ENCODE data around the gene NFYB.
"Not testable (repeated sequence)": the region's sequence is repeated elsewhere in the genome, so short reads cannot be mapped to it uniquely, and the experiment has no call there.

NFYB gene

DNA sequence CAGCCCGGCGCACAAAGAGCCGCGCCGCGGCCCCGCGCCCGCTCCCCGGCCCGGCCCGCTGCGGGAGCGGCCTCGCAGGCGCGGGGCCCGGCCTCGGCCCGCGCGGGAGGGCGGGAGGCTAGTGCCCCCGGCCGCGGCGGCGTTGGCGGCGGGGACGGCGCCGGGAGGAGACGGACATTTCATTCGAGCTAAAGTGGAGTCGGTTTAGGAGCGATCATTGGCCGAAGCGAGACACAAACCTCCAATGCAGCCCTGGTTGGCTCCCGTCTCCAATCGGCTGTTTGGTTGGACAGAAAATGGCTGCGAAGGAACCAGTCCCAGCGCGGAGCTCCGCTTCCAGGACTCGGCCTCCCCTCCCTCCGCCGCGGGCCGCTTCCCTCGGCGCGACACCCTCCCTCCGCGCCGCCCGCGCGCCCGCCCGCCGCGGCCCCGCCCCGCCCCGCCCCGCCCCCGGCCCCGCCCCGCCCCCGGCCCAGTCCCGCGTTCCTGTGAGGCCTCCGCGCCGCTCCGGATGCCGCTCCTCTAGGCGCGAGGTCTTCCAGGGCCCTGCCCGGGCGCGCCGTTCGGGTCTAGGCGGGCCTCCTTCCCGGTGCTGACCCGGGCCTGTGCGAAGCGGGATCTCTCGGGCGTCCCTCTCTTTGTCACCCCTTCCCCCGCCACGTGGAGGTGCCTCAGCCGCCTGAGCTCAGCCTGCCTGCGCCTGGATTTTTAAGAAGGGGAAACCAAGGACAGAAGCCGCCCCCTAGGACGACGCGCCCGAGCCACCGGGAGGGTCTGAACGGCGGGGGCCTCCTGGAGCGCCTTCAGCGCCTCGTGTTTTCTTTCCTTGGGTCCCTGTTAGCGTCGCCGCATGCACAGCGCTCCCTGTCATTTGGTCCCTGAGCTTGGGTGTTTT lies at the start of gene NFYB:
Gene NFYB, minus strand, starts transcription at position 309 of the 895 bp plus-strand sequence. CDS start 2,757 bp downstream, outside the sequence.
- DNase-seq (ENCODE audit: low read depth, low spot score): peak; percentile 86

DNA sequence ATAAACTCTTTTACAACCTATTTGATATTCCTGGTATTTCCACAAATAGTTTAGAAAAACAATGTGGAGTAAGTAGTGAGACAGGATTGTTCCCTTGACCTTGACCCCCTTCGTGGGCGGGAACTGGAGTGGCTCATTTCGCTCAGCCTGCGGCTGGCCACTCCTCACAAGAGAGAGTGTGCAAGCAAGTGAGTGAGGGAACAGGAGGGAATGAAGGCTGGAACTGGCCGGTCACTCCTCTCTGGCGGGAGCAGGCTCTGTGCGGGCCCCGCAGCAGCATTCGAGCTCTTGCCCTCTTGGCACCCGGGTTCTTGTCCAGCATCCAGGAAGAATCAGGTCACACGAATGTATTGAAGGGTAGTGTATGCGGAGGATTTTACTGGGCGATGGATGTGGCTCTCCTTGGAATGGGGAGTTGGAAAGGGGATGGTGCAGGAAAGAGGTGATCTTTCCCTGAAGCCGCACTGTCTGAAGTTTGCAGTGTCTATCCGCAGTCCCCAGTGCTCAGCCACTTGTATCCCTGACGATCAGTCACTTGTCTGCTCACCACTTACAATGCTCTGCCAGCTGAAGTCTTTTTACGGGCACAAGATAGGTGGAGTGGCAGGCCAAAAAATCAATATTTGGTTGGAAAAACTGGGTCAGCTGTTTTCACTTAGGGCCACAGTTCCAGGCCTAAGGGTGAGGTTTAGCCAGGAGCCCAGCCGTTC lies 49.6 kb upstream of the NFYB start:
- no peak for DNase-seq (ENCODE audit: low read depth, low spot score)

GRCh38 chr12:104183443-104183842 lies 45.4 kb upstream of the NFYB start:
- DNase-seq (ENCODE audit: low read depth, low spot score): no peak

- no peak for DNase-seq (ENCODE audit: low read depth, low spot score)
These were observed 44.8 kb upstream of the NFYB start for GRCh38 chr12:104182621-104183378.

DNA sequence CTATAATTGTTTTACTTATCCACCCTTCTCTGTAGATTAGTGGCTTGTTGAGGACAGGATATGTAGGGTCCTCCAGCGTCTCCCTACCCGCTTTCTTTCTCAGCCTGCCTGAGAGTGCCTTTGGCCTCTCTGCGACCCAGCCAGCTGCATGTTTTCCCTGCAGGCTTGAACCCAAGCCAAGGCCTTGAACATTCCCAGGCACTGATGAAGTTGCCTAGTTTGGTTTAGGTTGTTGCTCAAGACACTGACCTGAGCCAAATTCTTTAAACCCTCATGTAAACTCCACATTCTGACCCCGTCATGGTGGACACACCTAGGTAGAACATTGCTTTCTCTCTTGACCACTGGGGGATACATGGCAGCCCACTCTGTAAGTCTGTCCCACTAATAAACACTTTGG lies 44.1 kb upstream of the NFYB start:
- no peak for DNase-seq (ENCODE audit: low read depth, low spot score)

- no peak for DNase-seq (ENCODE audit: low read depth, low spot score)
These were observed 43.3 kb upstream of the NFYB start for GRCh38 chr12:104181313-104181712.

- DNase-seq (ENCODE audit: low read depth, low spot score): no peak
These were observed 42.4 kb upstream of the NFYB start for GRCh38 chr12:104180374-104180773.

DNA sequence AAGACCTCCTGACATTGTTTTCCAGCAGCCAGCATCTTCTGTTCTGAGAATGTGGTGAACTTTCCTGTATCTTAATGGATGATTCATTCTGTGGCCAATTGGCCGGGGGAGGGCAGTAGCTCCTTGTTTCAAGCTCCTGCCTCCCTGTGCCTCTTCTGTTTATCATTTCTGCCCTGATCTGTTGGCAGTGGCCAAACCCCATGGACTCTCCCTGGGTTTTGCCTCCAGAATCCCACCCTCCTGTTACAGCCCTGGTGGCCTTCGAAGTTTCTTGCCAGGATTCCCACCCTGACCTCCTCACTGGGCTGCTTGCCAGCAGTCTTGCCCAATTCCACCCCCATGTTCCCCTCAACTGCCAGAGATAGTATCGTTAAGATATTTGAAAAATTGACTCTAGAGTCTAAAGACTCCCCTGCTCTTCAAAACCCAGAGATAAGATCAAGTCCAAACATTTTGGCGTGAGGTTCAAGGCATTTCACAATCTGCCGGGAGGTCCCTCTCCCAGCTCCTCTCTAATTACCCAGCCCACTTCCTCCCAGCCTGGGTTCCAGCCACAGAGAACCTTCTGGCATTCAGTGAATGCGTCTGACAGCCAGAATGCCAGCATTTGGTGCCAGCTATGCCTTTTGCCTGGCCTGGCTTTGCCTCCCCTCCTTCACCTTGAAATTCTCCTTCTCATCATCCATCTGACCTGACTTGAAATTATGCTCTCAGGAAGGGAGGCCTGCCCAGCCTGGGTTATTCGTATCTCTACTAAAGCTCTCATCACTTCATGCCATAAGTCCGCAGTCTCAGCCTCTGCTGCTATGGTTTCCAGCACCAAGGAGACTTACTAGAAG lies 39.9 kb upstream of the NFYB start:
- peak; percentile 67 for DNase-seq (ENCODE audit: low read depth, low spot score)

GRCh38 chr12:104177336-104177662 lies 39.3 kb upstream of the NFYB start:
- DNase-seq (ENCODE audit: low read depth, low spot score): no peak

- no peak for DNase-seq (ENCODE audit: low read depth, low spot score)
These were observed 37.8 kb upstream of the NFYB start for GRCh38 chr12:104175726-104176247.

DNA sequence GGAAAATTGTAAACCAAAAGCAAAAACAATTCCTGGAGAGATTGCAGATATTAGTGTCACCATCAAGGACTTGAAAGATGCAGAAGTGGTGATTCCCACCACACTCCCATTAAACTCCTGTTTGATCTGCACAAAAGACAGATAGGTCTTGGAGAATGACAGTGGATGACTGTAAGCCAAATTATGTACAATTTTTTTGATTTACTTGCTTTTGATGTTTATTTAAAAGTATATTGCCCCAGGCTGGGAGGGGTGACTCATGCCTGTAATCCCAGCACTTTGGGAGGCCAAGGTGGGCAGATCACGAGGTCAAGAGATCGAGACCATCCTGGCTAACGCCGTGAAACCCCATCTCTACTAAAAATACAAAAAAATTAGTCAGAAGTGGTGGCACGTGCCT lies 35.8 kb upstream of the NFYB start:
- not testable (repeated sequence) for DNase-seq (ENCODE audit: low read depth, low spot score)

DNA sequence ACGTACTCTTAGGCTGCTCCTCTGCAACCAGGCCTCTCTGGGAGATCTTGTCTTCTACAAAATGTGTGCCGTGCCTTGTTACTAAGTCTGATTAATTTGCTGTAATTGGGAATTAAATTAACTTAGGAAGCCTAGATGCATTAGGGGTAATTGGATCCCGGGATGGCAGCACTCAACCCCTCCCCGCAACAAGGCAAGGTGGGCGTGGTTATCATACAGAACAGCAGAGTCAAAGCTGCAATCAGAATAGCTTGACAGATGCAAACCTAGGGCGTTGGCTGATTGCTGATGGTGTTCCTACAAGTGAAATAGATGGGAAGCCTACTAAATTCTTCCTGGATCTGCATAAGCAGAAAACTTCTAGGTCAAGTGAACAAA lies 34.5 kb upstream of the NFYB start:
- DNase-seq (ENCODE audit: low read depth, low spot score): no peak

- DNase-seq (ENCODE audit: low read depth, low spot score): no peak
These were observed 34.0 kb upstream of the NFYB start for GRCh38 chr12:104171785-104172569.

DNA sequence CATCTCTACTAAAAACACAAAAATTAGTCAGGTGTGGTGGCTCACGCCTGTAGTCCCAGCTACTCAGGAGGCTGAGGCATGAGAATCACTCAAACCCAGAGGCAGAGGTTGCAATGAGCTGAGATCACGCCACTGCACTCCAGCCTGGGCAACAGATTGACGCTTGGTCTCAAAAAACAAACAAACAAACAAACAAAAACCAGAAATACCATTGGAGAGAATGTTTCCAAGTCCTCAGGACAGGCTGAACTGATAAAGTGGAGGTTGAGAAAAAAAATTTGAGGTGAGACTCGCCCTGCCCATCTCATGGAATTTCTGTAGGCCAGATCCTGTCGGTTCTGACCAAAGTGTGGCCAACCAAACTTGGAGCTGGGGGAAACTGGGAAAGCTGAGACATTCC lies 30.6 kb upstream of the NFYB start:
- DNase-seq (ENCODE audit: low read depth, low spot score): no peak

DNA sequence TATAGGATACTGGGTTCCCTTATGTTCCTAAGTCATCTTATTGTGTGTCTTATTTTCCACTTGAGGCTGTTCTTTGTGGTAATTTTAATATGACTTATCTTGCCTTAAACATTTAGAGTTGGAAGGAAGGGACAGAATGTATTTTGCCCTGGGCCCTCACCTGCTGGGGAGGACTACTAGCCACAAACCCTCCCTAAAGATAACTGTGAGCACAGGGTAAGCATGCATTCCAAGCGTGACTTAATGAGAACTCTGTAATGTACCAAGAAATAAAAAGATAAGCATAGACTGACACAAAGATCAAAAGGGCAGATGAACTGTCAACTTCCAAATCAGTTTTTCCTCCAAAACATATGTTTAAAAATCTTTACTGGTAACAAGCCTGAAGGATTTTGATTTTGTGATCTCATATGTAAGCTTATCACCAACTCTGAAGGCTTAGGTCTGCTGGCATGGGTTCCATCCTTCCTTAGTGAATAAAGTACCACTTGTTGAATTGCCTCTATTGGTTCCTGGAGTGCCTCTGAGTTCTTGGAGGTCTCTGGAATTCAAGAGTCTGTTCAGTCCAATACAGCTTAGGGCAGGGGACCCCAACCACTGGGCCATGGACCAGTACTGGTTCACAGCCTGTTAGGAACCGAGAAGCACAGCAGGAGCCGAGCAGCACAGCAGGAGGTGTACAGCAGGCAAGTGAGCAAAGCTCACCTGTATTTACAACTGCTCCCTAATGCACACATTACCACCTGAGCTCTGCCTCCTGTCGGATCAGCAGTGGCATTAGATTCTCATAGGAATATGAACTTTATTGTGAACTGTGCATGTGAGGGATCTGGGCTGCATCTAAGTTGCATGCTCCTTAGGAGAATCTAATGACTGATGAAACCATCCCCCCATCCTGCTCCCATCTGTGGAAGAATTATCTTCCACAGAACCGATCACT lies 29.8 kb upstream of the NFYB start:
- no peak for DNase-seq (ENCODE audit: low read depth, low spot score)

- DNase-seq (ENCODE audit: low read depth, low spot score): no peak
These were observed 28.5 kb upstream of the NFYB start for GRCh38 chr12:104166465-104166864.

- DNase-seq (ENCODE audit: low read depth, low spot score): no peak
These were observed 27.8 kb upstream of the NFYB start for GRCh38 chr12:104165801-104166200.

DNA sequence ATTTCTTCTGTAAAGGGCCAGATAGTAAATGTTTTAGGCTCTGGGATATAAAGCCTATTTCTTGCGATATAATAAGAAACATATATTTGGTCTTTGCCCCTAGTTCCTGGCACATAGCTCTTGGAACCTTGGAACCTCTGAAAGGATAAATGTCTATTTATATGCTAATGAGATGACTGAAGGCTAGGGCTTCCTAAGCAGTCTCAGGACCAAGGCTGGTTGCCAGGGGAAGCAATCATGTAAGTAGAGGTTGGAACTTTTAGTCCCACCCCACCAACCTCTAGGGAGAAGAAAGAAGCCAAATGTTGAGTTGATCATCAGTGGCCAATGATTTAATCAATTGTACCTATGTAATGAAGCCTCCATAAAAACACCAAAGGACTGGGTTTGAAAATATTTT lies 26.6 kb upstream of the NFYB start:
- no peak for DNase-seq (ENCODE audit: low read depth, low spot score)

GRCh38 chr12:104163631-104164030 lies 25.6 kb upstream of the NFYB start:
- no peak for DNase-seq (ENCODE audit: low read depth, low spot score)

Data from smooth muscle cell of the brain vasculature (primary cell).